Mucosa of descending colon (tissue), 3 donors: Measurements from ENCODE around the gene PARP9. TPM values are rescaled to one million over a fixed set of nuclear protein-coding genes. Genes with fewer than 3 reads are reported as not detected.

ENCODE experiments used
- ATAC-seq: fragments of 200-7000 bp; cut with Tn5 transposase; one replicate; pipeline ENCODE4 v1.9.1; 2020; ENCODE audit warnings: mild to moderate bottlenecking, moderate library complexity
- DNase-seq, 3 donors: peaks; one replicate each; pipeline ENCODE4 v3.0.0-alpha.2; 2020
- H3K36me3 ChIP-seq: fragments of 200-600 bp; one replicate; pipeline ENCODE4 v1.8.0; 2021; ENCODE audit warnings: low read depth, mild to moderate bottlenecking
- H3K4me1 ChIP-seq: fragments of 200-600 bp; one replicate; pipeline ENCODE4 v1.8.0; 2021; ENCODE audit warnings: low read depth, mild to moderate bottlenecking
- H3K4me3 ChIP-seq: fragments of 200-600 bp; one replicate; pipeline ENCODE4 v1.8.0; 2021; ENCODE audit warnings: mild to moderate bottlenecking
- H3K9me3 ChIP-seq: fragments of 200-600 bp; one replicate; pipeline ENCODE4 v1.8.0; 2021; ENCODE audit warnings: mild to moderate bottlenecking
- CTCF ChIP-seq: fragments of 200-600 bp; IDR thresholded peaks from one replicate; pipeline ENCODE4 v1.8.0; 2022; ENCODE audit warnings: antibody characterized with exemption, mild to moderate bottlenecking
- intact Hi-C, 2 donors: fragments of 100-400 bp; cut with DNase I in 1 of 2; cut with micrococcal nuclease in 1 of 2; formaldehyde crosslinking; loops; one replicate each; pipeline versions ENCODE4 v1.11.0 to v1.11.1; 2022; cut with DNase I, micrococcal nuclease
- total RNA-seq, 3 donors: library from RNA; stranded (reverse); fragmentation: NEBNext Ultra II Directional in 2 of 3; extraction: Animal tissue kit (Norgen Biotek cat#: 25700) in 2 of 3; gene quantifications; one replicate each; pipeline versions ENCODE4 v1.2.1 to v1.2.4, GENCODE V29; 2021 to 2023
- donor health status: DM: no; HTN: no; CAD: no; lungs with moderate emphysema.
- donor health status: DM: no; HTN: no; CAD: no.
- donor health status: DM: no; HTN: yes; CAD: no.

The PARP9 gene
- total RNA-seq, 3 donors from 2014 or later = 32.2 to 51.1 (median 44.7) TPM

DNA sequence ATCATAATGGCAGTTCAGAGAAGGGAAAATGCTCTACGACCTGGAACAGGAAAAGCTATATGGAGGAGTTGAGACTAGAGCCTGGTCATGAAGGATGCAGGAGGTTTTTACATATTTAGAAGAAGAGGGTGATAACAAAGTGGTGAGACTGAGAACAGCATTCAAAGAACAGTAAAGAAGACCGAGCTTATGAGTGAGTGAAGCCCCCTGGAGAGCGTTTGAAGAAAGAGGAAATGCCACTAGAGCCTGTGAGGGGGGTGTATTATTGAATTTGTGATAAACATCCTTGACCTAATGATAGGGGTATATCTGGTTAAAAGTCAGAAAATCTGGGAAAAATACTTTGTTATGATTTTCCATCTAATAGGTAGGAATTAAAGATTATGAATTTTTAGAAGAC lies 4.2 kb downstream of the PARP9 start:
- no peak for TF ChIP-seq CTCF
- no peak for DNase-seq
- H3K9me3 ChIP-seq = no peaks in the 10 kb centered on the region
- peaks cover 10% of the 10 kb centered on the region for H3K4me1 ChIP-seq
- no peak for ATAC-seq
- H3K36me3 ChIP-seq = no peaks in the 10 kb centered on the region
- H3K4me3 ChIP-seq = no peak overlapping the region
- intact Hi-C loops = loop anchor here (5.0 kb wide), 2 partner anchors 117 to 122 kb away; partner anchors contain the start of gene PARP14 (in 1 of the 2)

- DNase-seq = no peak
- H3K4me1 ChIP-seq = peaks cover 10% of the 10 kb centered on the region
- no peaks in the 10 kb centered on the region for H3K9me3 ChIP-seq
- H3K36me3 ChIP-seq = no peaks in the 10 kb centered on the region
- intact Hi-C loops = no loop called here
- no peak overlapping the region for H3K4me3 ChIP-seq
- TF ChIP-seq CTCF = no peak
- ATAC-seq = no peak
Measured at GRCh38 chr3:122558605-122559004, 5.5 kb downstream of the PARP9 start.

GRCh38 chr3:122557356-122557755 lies 6.7 kb downstream of the PARP9 start:
- H3K4me1 ChIP-seq = no peaks in the 10 kb centered on the region
- H3K4me3 ChIP-seq = no peak overlapping the region
- intact Hi-C loops = no loop called here
- no peaks in the 10 kb centered on the region for H3K36me3 ChIP-seq
- ATAC-seq (no peak), DNase-seq (no peak)
- TF ChIP-seq CTCF = no peak
- no peaks in the 10 kb centered on the region for H3K9me3 ChIP-seq

DNA sequence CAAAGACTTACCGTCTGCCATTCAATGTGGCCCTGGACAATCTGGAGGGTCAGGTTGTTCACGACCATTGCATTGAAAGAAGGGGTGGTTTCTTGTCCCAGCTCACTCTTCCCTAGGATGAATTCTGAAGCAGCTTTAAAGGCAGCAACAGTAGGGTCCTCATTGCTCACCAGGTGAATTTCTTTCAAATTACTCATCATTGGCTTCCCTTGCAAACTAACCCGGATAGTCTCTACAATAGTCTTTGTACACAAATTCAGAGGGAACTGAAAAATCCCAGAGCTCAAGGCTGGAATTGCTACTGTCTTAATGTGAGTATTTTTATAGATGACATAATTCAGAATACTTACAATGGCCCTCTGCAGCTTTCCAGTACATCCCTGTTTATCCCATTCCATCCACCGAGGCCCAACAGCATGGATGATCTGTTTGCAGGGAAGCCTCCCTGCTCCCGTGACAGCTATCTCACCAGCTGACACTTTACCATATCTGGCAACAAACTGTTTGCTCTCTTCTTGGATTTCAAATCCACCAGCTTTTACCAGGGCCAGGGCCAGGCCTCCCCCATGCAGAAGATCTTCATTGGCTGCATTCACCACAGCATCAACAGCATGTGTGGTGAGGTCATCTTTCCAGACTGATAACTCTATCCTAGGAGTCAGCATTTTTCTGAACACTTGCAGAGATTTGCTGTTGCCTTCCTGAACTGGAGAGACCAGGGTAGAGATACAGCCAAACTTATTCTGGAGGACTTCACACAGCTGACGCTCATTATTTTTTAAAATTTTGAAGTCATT lies 8.6 kb downstream of the PARP9 start:
- Histone ChIP-seq H3K4me1 (no peaks in the 10 kb centered on the region), H3K9me3 (no peaks in the 10 kb centered on the region), H3K4me3 (no peak overlapping the region), H3K36me3 (no peaks in the 10 kb centered on the region)
- no peak for TF ChIP-seq CTCF
- intact Hi-C loops = no loop called here
- ATAC-seq (no peak), DNase-seq (no peak)

- H3K4me1 ChIP-seq = no peaks in the 10 kb centered on the region
- H3K36me3 ChIP-seq = no peaks in the 10 kb centered on the region
- intact Hi-C loops = no loop called here
- H3K9me3 ChIP-seq = no peaks in the 10 kb centered on the region
- H3K4me3 ChIP-seq = no peak overlapping the region
- ATAC-seq (no peak), DNase-seq (no peak)
- TF ChIP-seq CTCF = no peak
Measured at GRCh38 chr3:122553171-122553570, 10.9 kb downstream of the PARP9 start.
